SU-DHL-6 (cell line): Measurements from ENCODE around the gene RARB.

ENCODE experiments used
- EZH2phosphoT487 ChIP-seq: fragments of 200-600 bp; sonication (generic), shearing (Covaris generic); conservative IDR thresholded peaks from 2 replicates; pipeline ENCODE4 v1.6.1; 2018; ENCODE audit warnings: mild to moderate bottlenecking, antibody characterized with exemption, low read length, moderate library complexity, mixed read lengths
- TF ChIP-seq, protein P1 (sequence below): fragments of 200-600 bp; sonication (generic); IDR thresholded peaks from one replicate; pipeline ENCODE4 v1.5.1; 2017; ENCODE audit warnings: antibody characterized with exemption, mild to moderate bottlenecking, low read length, moderate library complexity; ENCODE audit not compliant: insufficient read depth, poor library complexity, severe bottlenecking

DNA sequence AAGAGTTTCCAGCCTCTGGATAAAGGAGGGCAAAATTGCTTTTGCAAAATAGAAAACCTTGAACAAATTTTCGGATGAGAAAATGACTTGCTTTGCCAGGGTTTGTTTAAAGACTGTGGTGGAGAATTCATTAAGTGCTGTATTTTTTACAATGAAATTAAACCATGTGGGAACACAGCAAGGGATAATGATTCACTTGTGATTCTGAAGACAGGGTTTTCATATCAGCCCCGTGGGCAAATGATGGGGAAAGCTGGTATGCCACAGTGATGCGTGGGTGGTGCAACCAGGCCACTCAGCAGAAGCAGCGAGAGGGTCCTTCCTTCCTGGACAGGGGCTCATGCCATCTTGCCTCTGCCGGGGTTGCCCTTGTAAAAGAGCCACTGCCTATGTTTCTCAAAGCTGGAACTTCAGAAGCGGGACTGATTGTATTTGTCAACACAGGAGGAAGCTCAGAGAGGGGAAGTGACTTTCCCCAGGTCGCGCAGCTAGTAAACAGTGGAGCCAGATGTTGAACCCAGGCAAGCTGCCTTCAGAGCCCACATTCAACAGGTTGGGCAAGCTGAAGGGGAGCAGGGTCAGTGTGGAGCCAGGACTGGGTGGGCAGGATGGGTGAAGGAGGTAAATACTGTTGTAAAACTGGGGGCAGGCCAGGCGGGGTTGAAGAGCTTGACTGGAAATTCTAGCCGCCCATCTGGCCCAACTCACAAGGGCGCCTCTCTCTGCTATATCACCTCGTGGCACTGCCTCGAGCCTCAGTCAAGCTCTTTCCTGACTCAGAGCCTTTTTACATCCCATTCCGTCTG lies 157.5 kb downstream of the RARB start:
- TF ChIP-seq, protein P1, sequence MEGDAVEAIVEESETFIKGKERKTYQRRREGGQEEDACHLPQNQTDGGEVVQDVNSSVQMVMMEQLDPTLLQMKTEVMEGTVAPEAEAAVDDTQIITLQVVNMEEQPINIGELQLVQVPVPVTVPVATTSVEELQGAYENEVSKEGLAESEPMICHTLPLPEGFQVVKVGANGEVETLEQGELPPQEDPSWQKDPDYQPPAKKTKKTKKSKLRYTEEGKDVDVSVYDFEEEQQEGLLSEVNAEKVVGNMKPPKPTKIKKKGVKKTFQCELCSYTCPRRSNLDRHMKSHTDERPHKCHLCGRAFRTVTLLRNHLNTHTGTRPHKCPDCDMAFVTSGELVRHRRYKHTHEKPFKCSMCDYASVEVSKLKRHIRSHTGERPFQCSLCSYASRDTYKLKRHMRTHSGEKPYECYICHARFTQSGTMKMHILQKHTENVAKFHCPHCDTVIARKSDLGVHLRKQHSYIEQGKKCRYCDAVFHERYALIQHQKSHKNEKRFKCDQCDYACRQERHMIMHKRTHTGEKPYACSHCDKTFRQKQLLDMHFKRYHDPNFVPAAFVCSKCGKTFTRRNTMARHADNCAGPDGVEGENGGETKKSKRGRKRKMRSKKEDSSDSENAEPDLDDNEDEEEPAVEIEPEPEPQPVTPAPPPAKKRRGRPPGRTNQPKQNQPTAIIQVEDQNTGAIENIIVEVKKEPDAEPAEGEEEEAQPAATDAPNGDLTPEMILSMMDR: no peak
- TF ChIP-seq EZH2phosphoT487: no peak
